NCI-H187 (cell line): ENCODE data around the gene TMEM106C.

Experiments used
- DNase-seq, 2 experiments: peaks; one replicate each; lab custom pipeline; 2025; lab: John Stamatoyannopoulos, UW

Gene TMEM106C

GRCh38 chr12:48016373-48017020 lies 53.1 kb downstream of the TMEM106C start:
- DNase-seq = no peak

GRCh38 chr12:48017496-48017895 lies 54.1 kb downstream of the TMEM106C start:
- DNase-seq = no peak

- DNase-seq = no peak
Measured at GRCh38 chr12:48017921-48018617, 54.7 kb downstream of the TMEM106C start.
